Neuronal stem cell (in vitro differentiated cells): ENCODE data around the gene MEDAG.
"Not testable (repeated sequence)": the region's sequence is repeated elsewhere in the genome, so short reads cannot be mapped to it uniquely, and the experiment has no call there.

ENCODE experiments used
- DNase-seq: peaks from one replicate; pipeline ENCODE4 v3.0.0-alpha.2; 2013; ENCODE audit warnings: low spot score
- H2AFZ ChIP-seq: one replicate; pipeline ENCODE4 v1.6.1; 2013; ENCODE audit warnings: mild to moderate bottlenecking, low read length, inconsistent platforms
- H2AK5ac ChIP-seq: 2 replicates; pipeline ENCODE4 v1.6.1; 2013; ENCODE audit warnings: low read depth, mild to moderate bottlenecking, inconsistent platforms, low read length, moderate library complexity, mixed read lengths
- H2BK120ac ChIP-seq: 2 replicates; pipeline ENCODE4 v1.6.1; 2013; ENCODE audit warnings: low read depth, mild to moderate bottlenecking, inconsistent platforms, low read length, moderate library complexity, mixed read lengths
- H2BK12ac ChIP-seq: one replicate; pipeline ENCODE4 v1.6.1; 2013; ENCODE audit warnings: low read length, inconsistent platforms
- H2BK15ac ChIP-seq: 2 replicates; pipeline ENCODE4 v1.6.1; 2013; ENCODE audit warnings: mild to moderate bottlenecking, low read length, inconsistent platforms, mixed read lengths
- H2BK5ac ChIP-seq: one replicate; pipeline ENCODE4 v1.6.1; 2013; ENCODE audit warnings: inconsistent platforms, mild to moderate bottlenecking, low read length, moderate library complexity
- H3K14ac ChIP-seq: one replicate; pipeline ENCODE4 v1.6.1; 2013; ENCODE audit warnings: low read length, inconsistent platforms
- H3K18ac ChIP-seq: 2 replicates; pipeline ENCODE4 v1.6.1; 2013; ENCODE audit warnings: low read length, inconsistent platforms
- H3K23ac ChIP-seq: 2 replicates; pipeline ENCODE4 v1.6.1; 2013; ENCODE audit warnings: low read depth, mild to moderate bottlenecking, mixed read lengths, low read length, inconsistent platforms; ENCODE audit not compliant: poor library complexity
- H3K27ac ChIP-seq: replicated peaks from 3 replicates; pipeline ENCODE4 v1.5.1; 2013; ENCODE audit warnings: low read length, inconsistent platforms
- H3K27me3 ChIP-seq, 3 experiments: 2 replicates each; pipeline ENCODE4 v1.6.1; 2013; ENCODE audit warnings: low read length in 3 of 3, mild to moderate bottlenecking in 2 of 3, inconsistent platforms in 1 of 3, low read depth in 1 of 3, mixed read lengths in 1 of 3, moderate library complexity in 1 of 3; ENCODE audit not compliant: control insufficient read depth in 3 of 3, insufficient read depth in 3 of 3
- H3K36me3 ChIP-seq, 2 donors: replicated peaks in 1 of 2; 2 replicates each; pipeline ENCODE4 v1.6.1; 2013; ENCODE audit warnings: low read length in 2 of 2; ENCODE audit not compliant: control insufficient read depth in 2 of 2, insufficient read depth in 2 of 2
- H3K4ac ChIP-seq: 2 replicates; pipeline ENCODE4 v1.6.1; 2013; ENCODE audit warnings: inconsistent platforms, mild to moderate bottlenecking, low read length, moderate library complexity
- H3K4me1 ChIP-seq, 2 donors: 1 replicate in 1 of 2; 2 replicates in 1 of 2; pipeline ENCODE4 v1.6.1; 2013; ENCODE audit warnings: low read length in 2 of 2, low read depth in 1 of 2; ENCODE audit not compliant: control insufficient read depth in 2 of 2, insufficient read depth in 1 of 2
- H3K4me2 ChIP-seq: one replicate; pipeline ENCODE4 v1.6.1; 2013; ENCODE audit warnings: mild to moderate bottlenecking, low read length, inconsistent platforms; ENCODE audit not compliant: insufficient read depth, poor library complexity, severe bottlenecking
- H3K4me3 ChIP-seq, 2 donors: 2 replicates each; pipeline ENCODE4 v1.5.1; 2013; ENCODE audit warnings: low read length in 2 of 2, mild to moderate bottlenecking in 2 of 2, inconsistent platforms in 1 of 2, moderate library complexity in 1 of 2
- H3K79me1 ChIP-seq: one replicate; pipeline ENCODE4 v1.6.1; 2013; ENCODE audit warnings: low read depth, mild to moderate bottlenecking, inconsistent platforms, low read length, moderate library complexity
- H3K9ac ChIP-seq: one replicate; pipeline ENCODE4 v1.6.1; 2013; ENCODE audit warnings: mild to moderate bottlenecking, low read depth, low read length, inconsistent platforms; ENCODE audit not compliant: poor library complexity
- H3K9me3 ChIP-seq, 2 donors: replicated peaks in 1 of 2; 2 replicates each; pipeline versions ENCODE3 to v1.6.1; 2013; ENCODE audit warnings: low read length in 2 of 2, mild to moderate bottlenecking in 2 of 2, inconsistent platforms in 1 of 2, low read depth in 1 of 2, mixed read lengths in 1 of 2, moderate library complexity in 1 of 2; ENCODE audit not compliant: control insufficient read depth in 2 of 2, insufficient read depth in 1 of 2
- H4K8ac ChIP-seq: one replicate; pipeline ENCODE4 v1.6.1; 2013; ENCODE audit warnings: low read depth, mild to moderate bottlenecking, inconsistent platforms, low read length, moderate library complexity
- H4K91ac ChIP-seq: one replicate; pipeline ENCODE4 v1.6.1; 2013; ENCODE audit warnings: low read length, low read depth, mild to moderate bottlenecking, inconsistent platforms; ENCODE audit not compliant: poor library complexity
- WGBS, 2 donors: extraction: QIAGEN DNeasy Blood & Tissue Kit; methylation state at CpG; one replicate each; pipeline ENCODE4 v1.1.7; 2013; ENCODE audit warnings: missing lambda C conversion rate in 2 of 2, mixed read lengths in 1 of 2; ENCODE audit not compliant: insufficient read length in 2 of 2, insufficient replicate concordance in 1 of 2; ENCODE audit errors: extremely low coverage in 2 of 2; 5-methylcytosine and 5-hydroxymethylcytosine counted together

MEDAG gene

DNA sequence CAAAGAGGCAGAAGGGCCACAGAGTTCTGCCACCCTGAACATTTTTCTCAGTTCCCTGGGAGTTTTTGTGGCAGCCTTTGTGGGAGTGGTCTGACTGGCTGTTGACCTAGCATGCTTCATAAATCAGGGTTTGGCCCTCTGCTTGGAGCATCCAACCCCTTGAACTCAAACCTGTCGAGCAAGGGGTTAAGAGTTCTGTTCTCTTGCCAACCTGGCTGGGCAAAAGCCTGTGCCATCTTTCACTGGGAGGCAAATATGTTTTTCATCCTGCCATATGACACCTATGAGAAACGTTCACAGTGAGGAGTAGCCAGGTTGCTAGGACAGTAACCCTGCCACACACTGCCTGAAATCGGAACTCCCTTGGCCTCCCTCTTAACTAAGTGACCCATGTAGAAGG is 18.6 kb downstream of the MEDAG start:
- Histone ChIP-seq H3K27ac (no peak overlapping the region), H2BK12ac (no peak overlapping the region), H3K4me3 (no peak overlapping the region), H2AFZ (peak overlapping the region; percentile 55), H3K4me1 (peaks cover 0 to 3% of the 10 kb centered on the region in 2 donors), H3K23ac (no peak overlapping the region), H3K9me3 (no peaks in the 10 kb centered on the region), H4K8ac (no peak overlapping the region), H3K18ac (no peak overlapping the region), H2BK120ac (no peak overlapping the region), H3K14ac (no peak overlapping the region), H3K4ac (no peak overlapping the region), H3K36me3 (no peaks in the 10 kb centered on the region), H2BK15ac (no peak overlapping the region), H3K27me3 (no peaks in the 10 kb centered on the region), H3K79me1 (no peaks in the 10 kb centered on the region), H3K9ac (no peak overlapping the region), H2AK5ac (no peak overlapping the region), H2BK5ac (no peak overlapping the region), H3K4me2 (no peak overlapping the region), H4K91ac (no peak overlapping the region)
- WGBS, 2 donors, result no CpG with 5 or more reads among the region's 3 CpGs
- DNase-seq, result no peak

GRCh38 chr13:30925429-30925828 is 19.4 kb downstream of the MEDAG start:
- no peak overlapping the region for H3K14ac ChIP-seq
- no peak overlapping the region for H3K27ac ChIP-seq
- no peaks in the 10 kb centered on the region for H3K79me1 ChIP-seq
- no peaks in the 10 kb centered on the region for H3K27me3 ChIP-seq
- no peak overlapping the region for H4K91ac ChIP-seq
- no peaks in the 10 kb centered on the region for H3K36me3 ChIP-seq
- H3K4me1 ChIP-seq, result peaks cover 0 to 3% of the 10 kb centered on the region in 2 donors
- H3K9me3 ChIP-seq, result no peaks in the 10 kb centered on the region
- no peak overlapping the region for H2BK120ac ChIP-seq
- no peak overlapping the region for H3K4ac ChIP-seq
- H2AK5ac ChIP-seq, result no peak overlapping the region
- no peak overlapping the region for H3K18ac ChIP-seq
- no peak overlapping the region for H3K23ac ChIP-seq
- DNase-seq, result no peak
- WGBS, 2 donors, result no CpG with 5 or more reads among the region's 1 CpG
- no peak overlapping the region for H2BK15ac ChIP-seq
- H3K9ac ChIP-seq, result no peak overlapping the region
- no peak overlapping the region for H2AFZ ChIP-seq
- H2BK5ac ChIP-seq, result no peak overlapping the region
- H3K4me2 ChIP-seq, result no peak overlapping the region
- no peak overlapping the region for H4K8ac ChIP-seq
- no peak overlapping the region for H2BK12ac ChIP-seq
- no peak overlapping the region for H3K4me3 ChIP-seq

DNA sequence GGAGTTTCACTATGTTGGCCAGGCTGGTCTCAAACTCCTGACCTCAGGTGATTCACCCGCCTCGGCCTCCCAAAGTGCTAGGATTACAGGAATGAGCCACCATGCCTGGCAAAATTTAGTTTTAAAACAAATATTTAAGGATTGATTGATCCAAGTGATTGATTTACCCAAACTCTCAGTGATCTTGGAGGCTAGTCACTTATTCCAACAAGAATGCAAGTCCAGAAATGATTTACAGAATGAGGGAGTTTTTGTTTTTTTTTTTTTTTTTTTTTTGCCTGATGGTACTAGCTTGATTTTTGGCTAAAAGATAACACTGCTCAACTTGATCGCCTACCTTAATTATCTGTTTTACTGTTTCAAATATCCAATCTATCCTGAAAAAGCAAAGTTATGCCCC is 20.7 kb downstream of the MEDAG start:
- H3K27me3 ChIP-seq, result no peaks in the 10 kb centered on the region
- no CpG with 5 or more reads among the region's 3 CpGs for WGBS, 2 donors
- no peak overlapping the region for H3K4ac ChIP-seq
- DNase-seq, result no peak
- H3K14ac ChIP-seq, result no peak overlapping the region
- H3K23ac ChIP-seq, result no peak overlapping the region
- H3K4me1 ChIP-seq, result peaks cover 0 to 3% of the 10 kb centered on the region in 2 donors
- H2BK12ac ChIP-seq, result no peak overlapping the region
- H3K9ac ChIP-seq, result no peak overlapping the region
- no peak overlapping the region for H3K4me2 ChIP-seq
- no peak overlapping the region for H3K4me3 ChIP-seq
- H4K8ac ChIP-seq, result no peak overlapping the region
- H3K79me1 ChIP-seq, result no peaks in the 10 kb centered on the region
- no peak overlapping the region for H2BK5ac ChIP-seq
- no peaks in the 10 kb centered on the region for H3K9me3 ChIP-seq
- H2BK15ac ChIP-seq, result no peak overlapping the region
- no peak overlapping the region for H2AFZ ChIP-seq
- no peak overlapping the region for H2AK5ac ChIP-seq
- H3K36me3 ChIP-seq, result no peaks in the 10 kb centered on the region
- no peak overlapping the region for H4K91ac ChIP-seq
- no peak overlapping the region for H3K27ac ChIP-seq
- no peak overlapping the region for H2BK120ac ChIP-seq
- H3K18ac ChIP-seq, result no peak overlapping the region

GRCh38 chr13:30927188-30927587 is 21.1 kb downstream of the MEDAG start:
- H3K14ac ChIP-seq, H2AFZ ChIP-seq, H3K23ac ChIP-seq, H2BK15ac ChIP-seq, H2BK12ac ChIP-seq, H2BK120ac ChIP-seq, H3K27me3 ChIP-seq, H3K9ac ChIP-seq, H4K8ac ChIP-seq, H3K79me1 ChIP-seq, H4K91ac ChIP-seq, H3K27ac ChIP-seq, DNase-seq, H3K4me3 ChIP-seq, H2AK5ac ChIP-seq, H2BK5ac ChIP-seq, H3K36me3 ChIP-seq, H3K4me1 ChIP-seq, H3K18ac ChIP-seq, H3K9me3 ChIP-seq, H3K4me2 ChIP-seq, H3K4ac ChIP-seq: not testable (repeated sequence)
- no CpG with 5 or more reads among the region's 3 CpGs for WGBS, 2 donors
